ENCODE data around the gene HOXD3. TPM values are rescaled to one million over a fixed set of nuclear protein-coding genes. Genes with fewer than 3 reads are reported as not detected.

HOXD3 gene
- total RNA-seq, 2 experiments from 2014 or later = not detected

DNA sequence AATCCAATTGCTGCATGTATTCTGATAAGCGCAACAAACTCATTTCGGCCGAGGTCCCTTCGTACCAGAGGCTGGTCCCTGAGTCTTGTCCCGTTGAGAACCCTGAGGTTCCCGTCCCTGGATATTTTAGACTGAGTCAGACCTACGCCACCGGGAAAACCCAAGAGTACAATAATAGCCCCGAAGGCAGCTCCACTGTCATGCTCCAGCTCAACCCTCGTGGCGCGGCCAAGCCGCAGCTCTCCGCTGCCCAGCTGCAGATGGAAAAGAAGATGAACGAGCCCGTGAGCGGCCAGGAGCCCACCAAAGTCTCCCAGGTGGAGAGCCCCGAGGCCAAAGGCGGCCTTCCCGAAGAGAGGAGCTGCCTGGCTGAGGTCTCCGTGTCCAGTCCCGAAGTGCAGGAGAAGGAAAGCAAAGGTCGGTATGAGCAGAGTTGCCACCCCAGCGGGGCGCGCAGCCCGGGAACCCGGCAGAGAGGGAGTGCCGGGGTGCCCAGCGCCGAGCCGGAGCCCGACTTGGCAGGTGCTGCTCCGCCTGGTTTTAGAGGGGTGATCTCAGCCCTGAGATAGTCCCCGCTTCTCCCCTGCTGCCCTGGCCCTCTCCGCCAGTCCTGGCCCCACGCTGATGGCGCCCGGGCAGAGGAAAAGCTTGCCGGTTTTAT lies 39.8 kb upstream of the HOXD3 start:
- H3K27me3 Mint-ChIP-seq = peaks cover 98% of the 10 kb centered on the region
- peaks cover 6% of the 10 kb centered on the region for H3K36me3 Mint-ChIP-seq
- H3K27ac Mint-ChIP-seq = no peak overlapping the region
- H3K9me3 Mint-ChIP-seq = peaks cover 10% of the 10 kb centered on the region
- H3K4me3 Mint-ChIP-seq = no peak overlapping the region
- H3K4me1 Mint-ChIP-seq = peaks cover 3% of the 10 kb centered on the region
- DNase-seq = no peak

DNA sequence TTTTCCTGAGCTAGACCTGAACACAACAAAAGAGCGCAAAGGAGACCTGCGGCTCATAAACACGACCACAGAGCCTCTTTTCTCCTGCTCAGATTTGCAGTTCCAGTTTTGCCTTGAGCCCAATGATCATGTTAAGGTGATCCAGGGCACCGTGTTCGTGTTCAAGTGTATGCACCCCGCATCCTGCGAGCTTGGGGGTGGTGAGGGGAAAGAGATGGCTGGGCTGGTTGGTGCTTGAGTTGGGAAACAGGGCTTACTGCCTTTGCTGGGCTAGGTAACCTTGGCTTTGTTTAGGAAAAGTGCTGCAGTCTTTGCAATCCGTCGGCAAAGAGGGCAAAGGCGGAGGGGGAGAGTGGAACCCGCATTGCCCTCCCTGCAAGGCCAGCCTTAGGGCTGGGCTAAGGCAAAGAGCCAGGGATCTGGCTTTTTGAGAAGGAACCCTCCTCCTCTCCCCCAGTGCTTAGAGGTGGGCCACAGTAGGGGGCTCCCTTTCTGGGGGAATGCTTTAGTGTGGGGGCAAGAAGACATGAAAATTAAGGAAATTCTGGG lies 39.2 kb upstream of the HOXD3 start:
- peaks cover 6% of the 10 kb centered on the region for H3K36me3 Mint-ChIP-seq

DNA sequence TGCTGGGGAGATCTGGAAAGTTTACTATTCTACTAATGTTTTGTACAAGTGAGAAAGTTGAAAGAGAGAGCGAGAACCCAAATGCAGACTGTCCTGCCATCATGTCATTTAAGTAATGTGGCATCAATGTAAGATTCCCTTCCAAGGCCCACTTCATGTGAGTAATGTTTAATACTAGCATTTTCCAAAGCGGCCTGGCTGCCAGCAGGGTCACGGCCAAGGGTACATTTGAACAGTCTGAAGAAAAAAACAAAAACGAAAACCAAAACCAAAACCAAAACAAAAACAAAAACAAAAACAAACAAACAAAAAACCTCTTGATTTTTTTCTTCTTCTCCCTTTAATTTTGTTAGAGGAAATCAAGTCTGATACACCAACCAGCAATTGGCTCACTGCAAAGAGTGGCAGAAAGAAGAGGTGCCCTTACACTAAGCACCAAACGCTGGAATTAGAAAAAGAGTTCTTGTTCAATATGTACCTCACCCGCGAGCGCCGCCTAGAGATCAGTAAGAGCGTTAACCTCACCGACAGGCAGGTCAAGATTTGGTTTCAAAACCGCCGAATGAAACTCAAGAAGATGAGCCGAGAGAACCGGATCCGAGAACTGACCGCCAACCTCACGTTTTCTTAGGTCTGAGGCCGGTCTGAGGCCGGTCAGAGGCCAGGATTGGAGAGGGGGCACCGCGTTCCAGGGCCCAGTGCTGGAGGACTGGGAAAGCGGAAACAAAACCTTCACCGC lies 38.3 kb upstream of the HOXD3 start:
- H3K4me1 Mint-ChIP-seq = peaks cover 5% of the 10 kb centered on the region
- no peak overlapping the region for H3K27ac Mint-ChIP-seq
- no peak for DNase-seq
- H3K4me3 Mint-ChIP-seq = no peak overlapping the region
- H3K36me3 Mint-ChIP-seq = peaks cover 6% of the 10 kb centered on the region
- peaks cover 8% of the 10 kb centered on the region for H3K9me3 Mint-ChIP-seq
- H3K27me3 Mint-ChIP-seq = peaks cover 95% of the 10 kb centered on the region

More for the DNA sequence above, 39.2 kb upstream of the HOXD3 start:
- no peak overlapping the region for H3K4me3 Mint-ChIP-seq
- DNase-seq = no peak
- H3K27me3 Mint-ChIP-seq = peaks cover 96% of the 10 kb centered on the region
- H3K27ac Mint-ChIP-seq = no peak overlapping the region
- peaks cover 3% of the 10 kb centered on the region for H3K4me1 Mint-ChIP-seq
- peaks cover 10% of the 10 kb centered on the region for H3K9me3 Mint-ChIP-seq

DNA sequence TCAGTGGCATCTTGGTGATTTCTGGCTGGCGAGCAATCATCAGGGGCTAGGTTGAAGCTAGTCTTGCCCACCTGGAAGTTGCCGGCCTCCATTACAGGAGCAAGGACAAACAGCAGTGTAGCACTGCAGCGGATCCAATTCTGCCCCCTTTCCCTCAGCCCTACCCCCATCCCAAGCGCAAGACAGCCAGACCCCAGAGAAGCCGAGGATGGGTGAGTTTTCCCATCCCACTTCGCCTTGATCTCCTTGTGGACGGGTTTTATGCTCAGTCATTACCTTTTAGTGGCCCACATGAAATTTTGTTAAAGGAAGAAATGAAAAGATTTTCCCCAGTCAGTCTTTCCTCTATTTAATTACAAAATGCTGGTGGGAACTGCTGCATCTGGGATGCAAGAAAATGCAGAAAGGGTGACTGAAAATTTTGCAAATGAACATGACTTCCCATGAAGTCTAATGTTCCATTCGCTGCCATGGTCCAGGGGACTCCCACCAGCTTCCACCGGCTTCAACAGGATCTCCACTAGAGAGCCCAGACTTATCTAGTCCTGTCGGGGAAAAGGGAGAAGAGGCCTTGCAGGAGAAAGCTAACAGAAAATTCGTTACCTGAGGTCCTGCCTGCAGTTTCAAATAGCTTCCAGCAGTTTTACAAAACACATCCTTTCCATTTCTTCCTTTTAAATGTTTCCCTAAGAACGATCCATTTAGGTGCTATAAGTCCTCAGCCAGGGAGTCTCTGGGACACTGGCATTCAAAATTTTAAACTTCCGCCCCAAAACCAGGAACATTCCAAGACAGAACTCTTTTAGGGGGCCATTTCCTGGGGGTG lies 36.5 kb upstream of the HOXD3 start:
- H3K36me3 Mint-ChIP-seq = peaks cover 6% of the 10 kb centered on the region
- no peak overlapping the region for H3K4me3 Mint-ChIP-seq
- peaks cover 95% of the 10 kb centered on the region for H3K27me3 Mint-ChIP-seq
- H3K4me1 Mint-ChIP-seq = peaks cover 7% of the 10 kb centered on the region
- H3K9me3 Mint-ChIP-seq = peaks cover 6% of the 10 kb centered on the region
- no peak overlapping the region for H3K27ac Mint-ChIP-seq
- no peak for DNase-seq

DNA sequence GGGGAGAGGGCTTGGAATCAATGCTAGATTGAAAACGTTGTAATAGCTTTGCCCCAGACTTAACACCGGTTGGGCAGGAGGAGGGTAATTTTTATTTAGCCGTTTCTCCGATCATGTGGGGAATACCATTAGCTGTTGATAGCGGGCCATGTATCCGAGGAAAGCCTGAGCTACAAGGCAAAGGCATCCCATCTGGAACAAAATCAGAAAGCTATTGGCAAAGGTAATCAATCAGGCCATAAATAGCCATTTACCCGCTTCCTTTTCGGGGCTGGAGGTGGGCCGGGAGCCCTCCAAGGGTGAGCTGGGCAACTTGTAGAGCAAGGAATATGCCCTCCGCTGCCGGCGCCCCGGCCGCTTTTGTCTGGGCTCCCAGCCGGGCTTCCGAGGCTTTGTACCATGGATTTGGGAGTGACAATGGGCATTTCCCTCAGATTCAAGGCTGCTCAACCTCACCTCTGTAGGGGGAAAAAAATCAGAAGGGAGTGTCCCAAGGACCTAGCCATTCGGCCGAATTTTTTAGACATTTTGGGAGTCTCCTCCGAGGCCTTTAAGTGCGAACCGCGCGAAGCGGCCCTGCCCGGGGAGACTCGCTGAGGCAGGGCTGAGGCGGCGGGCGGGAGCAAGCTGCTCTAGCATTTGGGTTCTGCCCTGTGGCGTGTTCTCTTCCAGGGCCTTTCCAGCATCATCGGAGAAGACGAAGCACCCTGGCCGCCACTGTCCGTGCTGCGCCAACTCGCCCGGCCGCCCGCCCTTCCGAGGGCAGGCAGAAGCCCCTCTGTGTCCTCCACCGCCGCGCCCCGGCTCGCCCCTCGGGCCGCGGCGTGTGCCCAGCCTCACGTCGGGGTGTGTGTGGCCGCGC lies 35.7 kb upstream of the HOXD3 start:
- no peak overlapping the region for H3K27ac Mint-ChIP-seq
- H3K36me3 Mint-ChIP-seq = peaks cover 6% of the 10 kb centered on the region
- H3K4me1 Mint-ChIP-seq = peaks cover 7% of the 10 kb centered on the region
- DNase-seq = no peak
- H3K4me3 Mint-ChIP-seq = no peak overlapping the region
- peaks cover 95% of the 10 kb centered on the region for H3K27me3 Mint-ChIP-seq
- H3K9me3 Mint-ChIP-seq = peaks cover 5% of the 10 kb centered on the region

DNA sequence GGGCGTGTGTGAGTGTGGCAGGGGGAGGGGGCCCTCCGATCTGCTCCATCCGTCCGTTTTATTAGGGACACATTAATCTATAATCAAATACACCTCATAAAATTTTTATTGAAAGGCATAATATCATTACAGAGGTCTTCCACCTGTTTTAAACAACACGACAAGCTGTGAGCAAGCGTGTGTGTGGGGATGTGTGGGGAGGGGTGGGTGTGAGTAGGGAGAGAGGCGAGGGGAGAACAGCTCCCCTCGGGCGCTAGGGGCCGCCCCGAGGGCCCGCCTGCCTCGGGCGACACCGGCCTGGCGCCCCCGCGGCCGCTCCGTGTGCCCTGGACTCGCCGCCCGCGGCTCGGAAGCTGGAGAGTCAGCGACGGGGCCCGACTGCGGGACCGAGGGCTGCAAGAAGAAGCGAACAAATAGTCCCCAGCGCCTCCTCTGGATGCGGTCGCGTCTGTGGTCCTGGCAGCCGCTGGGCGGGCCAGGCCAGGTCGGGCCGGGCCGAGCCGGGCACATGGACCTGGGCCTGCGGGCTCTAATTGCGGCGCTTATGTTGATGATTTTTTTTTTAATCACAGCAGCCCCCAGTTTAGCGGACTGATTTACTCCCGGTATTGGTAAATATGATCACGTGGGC lies 34.9 kb upstream of the HOXD3 start:
- peaks cover 2% of the 10 kb centered on the region for H3K36me3 Mint-ChIP-seq
- H3K27me3 Mint-ChIP-seq = peaks cover 95% of the 10 kb centered on the region
- DNase-seq = no peak
- H3K27ac Mint-ChIP-seq = no peak overlapping the region
- peak overlapping the region; percentile 57 for H3K4me3 Mint-ChIP-seq
- H3K4me1 Mint-ChIP-seq = peaks cover 9% of the 10 kb centered on the region
- peaks cover 2% of the 10 kb centered on the region for H3K9me3 Mint-ChIP-seq

DNA sequence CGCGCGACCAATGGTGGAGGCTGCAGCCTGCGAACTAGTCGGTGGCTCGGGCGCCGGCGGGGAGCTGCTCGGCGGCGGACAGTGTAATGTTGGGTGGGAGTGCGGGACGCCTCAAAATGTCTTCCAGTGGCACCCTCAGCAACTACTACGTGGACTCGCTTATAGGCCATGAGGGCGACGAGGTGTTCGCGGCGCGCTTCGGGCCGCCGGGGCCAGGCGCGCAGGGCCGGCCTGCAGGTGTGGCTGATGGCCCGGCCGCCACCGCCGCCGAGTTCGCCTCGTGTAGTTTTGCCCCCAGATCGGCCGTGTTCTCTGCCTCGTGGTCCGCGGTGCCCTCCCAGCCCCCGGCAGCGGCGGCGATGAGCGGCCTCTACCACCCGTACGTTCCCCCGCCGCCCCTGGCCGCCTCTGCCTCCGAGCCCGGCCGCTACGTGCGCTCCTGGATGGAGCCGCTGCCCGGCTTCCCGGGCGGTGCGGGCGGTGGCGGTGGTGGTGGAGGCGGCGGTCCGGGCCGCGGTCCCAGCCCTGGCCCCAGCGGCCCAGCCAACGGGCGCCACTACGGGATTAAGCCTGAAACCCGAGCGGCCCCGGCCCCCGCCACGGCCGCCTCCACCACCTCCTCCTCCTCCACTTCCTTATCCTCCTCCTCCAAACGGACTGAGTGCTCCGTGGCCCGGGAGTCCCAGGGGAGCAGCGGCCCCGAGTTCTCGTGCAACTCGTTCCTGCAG lies 34.3 kb upstream of the HOXD3 start, which contains the start of gene HOXD9:
HOXD9 (plus strand) TSS at position 37 of the 728 bp plus-strand sequence; CDS start at position 87, 50 bp downstream.
- Mint-ChIP-seq H3K4me1 (peaks cover 9% of the 10 kb centered on the region), H3K27me3 (peaks cover 95% of the 10 kb centered on the region), H3K36me3 (peaks cover 2% of the 10 kb centered on the region), H3K4me3 (peak within 1 kb of the TSS; percentile 57), H3K27ac (no peak within 1 kb of the TSS), H3K9me3 (peaks cover 2% of the 10 kb centered on the region)
- no peak for DNase-seq

DNA sequence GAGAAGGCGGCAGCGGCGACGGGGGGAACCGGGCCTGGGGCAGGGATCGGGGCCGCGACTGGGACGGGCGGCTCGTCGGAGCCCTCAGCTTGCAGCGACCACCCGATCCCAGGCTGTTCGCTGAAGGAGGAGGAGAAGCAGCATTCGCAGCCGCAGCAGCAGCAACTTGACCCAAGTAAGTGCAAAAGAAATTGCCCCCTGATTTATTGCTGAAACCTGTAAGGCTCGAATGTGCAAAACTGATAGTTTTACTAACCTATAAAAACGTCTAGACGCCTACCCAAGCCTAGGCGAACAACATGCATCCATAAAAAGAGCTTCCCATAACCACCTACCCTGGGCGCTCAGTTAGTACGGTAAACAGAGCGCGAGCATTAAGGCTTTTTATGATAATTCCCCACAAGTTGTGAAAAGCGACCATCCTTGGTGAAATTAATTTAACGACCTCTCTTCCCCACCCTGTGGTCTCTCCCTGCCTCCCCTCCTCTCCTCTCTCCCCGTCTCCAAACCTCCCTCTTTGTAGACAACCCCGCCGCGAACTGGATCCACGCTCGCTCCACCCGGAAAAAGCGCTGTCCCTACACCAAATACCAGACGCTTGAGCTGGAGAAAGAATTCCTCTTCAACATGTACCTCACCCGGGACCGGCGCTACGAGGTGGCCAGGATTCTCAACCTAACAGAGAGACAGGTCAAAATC lies 33.5 kb upstream of the HOXD3 start:
- no peak overlapping the region for H3K27ac Mint-ChIP-seq
- peaks cover 95% of the 10 kb centered on the region for H3K27me3 Mint-ChIP-seq
- no peak for DNase-seq
- H3K36me3 Mint-ChIP-seq = peaks cover 2% of the 10 kb centered on the region
- peak overlapping the region; percentile 29 for H3K4me3 Mint-ChIP-seq
- H3K9me3 Mint-ChIP-seq = peaks cover 2% of the 10 kb centered on the region
- peaks cover 14% of the 10 kb centered on the region for H3K4me1 Mint-ChIP-seq

DNA sequence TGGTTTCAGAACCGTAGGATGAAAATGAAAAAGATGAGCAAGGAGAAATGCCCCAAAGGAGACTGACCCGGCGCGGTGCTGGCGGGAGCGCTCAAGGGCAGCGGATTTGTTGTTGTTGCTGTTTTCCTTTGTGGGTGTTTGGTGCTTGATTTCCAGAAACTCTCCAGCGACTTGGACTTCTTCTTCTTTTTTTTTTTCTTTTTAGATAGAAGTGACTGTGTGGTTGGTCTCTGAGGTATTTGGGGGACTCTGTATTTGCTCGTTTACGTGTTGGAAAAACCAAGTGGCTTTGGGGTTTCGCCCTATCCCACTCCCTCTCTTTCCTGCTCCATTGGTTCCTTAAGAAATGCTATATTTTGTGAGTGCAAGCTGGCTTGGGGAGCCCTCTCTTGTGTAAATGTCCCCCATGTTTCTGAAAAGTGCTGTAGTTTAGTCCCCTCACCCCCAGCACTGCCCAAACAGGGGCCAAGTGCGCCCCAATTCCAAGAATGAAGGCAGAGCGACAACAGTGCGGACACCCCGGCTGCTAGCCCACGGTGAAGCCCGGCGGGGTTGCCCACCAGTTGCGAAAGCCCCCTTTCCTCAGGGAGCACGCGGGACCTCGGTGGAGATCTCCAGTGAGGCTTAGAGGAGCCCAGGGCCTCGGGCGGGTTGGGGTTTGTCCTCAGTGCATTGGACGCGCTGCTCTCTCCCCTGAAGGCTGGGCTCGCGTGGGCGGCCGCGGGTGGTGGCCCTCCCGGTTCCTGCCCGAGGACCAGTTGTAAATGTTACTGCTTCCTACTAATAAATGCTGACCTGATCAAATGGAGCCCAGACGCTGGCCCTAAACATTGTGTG lies 32.8 kb upstream of the HOXD3 start:
- peak overlapping the region; percentile 29 for H3K4me3 Mint-ChIP-seq
- no peak overlapping the region for H3K27ac Mint-ChIP-seq
- DNase-seq = no peak
- H3K4me1 Mint-ChIP-seq = peaks cover 18% of the 10 kb centered on the region
- H3K36me3 Mint-ChIP-seq = no peaks in the 10 kb centered on the region
- peaks cover 95% of the 10 kb centered on the region for H3K27me3 Mint-ChIP-seq
- H3K9me3 Mint-ChIP-seq = no peaks in the 10 kb centered on the region

DNA sequence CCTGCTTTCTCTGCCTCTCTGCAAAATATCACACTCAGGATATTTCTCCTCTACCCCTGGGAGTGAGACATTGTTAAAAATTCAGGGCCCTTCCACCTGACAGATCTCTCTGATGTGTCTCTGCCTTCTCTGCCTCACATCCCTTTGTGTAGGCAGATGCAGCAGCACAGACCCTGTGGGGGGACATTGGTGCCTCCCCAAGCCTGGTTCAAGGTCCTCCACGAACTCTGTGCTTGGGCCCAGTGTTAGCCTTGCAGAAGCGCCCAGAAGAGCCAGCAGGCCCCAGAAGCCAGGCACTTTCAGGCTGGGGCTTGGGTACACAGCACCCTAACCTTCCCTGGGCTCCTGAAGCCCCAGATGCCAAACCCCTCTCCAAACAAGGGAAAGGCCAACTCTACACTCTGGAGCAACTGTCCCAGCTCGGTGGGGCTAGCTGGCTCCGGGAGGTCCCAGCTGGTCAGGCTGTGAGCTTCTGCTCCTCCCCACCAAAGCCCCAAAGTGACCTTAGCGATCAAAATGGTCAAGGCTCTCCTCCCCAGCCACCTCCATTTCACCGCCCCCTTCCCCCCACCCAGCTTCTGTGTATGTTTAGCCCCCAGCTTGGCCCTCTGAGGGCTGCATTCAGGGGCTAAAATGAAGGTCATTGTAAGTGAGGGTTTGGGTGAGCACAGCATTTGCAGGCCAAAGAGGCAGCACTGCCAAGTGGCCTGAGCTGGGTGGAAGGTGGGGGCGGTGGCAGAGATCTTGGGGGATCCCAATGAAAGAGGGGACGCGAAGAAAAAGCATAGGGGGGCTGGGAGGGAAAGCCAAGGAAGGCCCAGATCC lies 31.9 kb upstream of the HOXD3 start:
- no peak for DNase-seq
- Mint-ChIP-seq H3K4me3 (no peak overlapping the region), H3K36me3 (no peaks in the 10 kb centered on the region), H3K27me3 (peaks cover 87% of the 10 kb centered on the region), H3K9me3 (no peaks in the 10 kb centered on the region), H3K4me1 (peaks cover 18% of the 10 kb centered on the region), H3K27ac (no peak overlapping the region)

DNA sequence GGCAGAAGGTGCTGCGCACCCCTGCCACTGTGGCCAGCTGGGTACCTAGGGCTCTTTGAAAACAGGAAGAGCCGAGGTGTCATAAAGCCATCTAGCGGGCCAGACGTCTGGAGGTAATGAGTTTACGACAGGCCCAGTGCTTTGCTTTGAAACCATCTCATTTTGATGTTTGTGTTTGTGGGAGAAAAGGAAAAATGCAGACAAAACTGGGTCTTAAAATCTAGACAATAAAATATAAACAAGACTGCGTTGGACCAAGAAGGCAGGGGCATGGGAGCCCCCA lies 31.4 kb upstream of the HOXD3 start:
- H3K4me1 Mint-ChIP-seq = peaks cover 18% of the 10 kb centered on the region
- no peaks in the 10 kb centered on the region for H3K36me3 Mint-ChIP-seq
- no peaks in the 10 kb centered on the region for H3K9me3 Mint-ChIP-seq
- H3K27me3 Mint-ChIP-seq = peaks cover 87% of the 10 kb centered on the region
- no peak overlapping the region for H3K27ac Mint-ChIP-seq
- no peak overlapping the region for H3K4me3 Mint-ChIP-seq
- DNase-seq = no peak

Measured in activated naive CD8-positive, alpha-beta T cell treated with anti-CD3 and anti-CD28 coated beads for 36 hours (primary cell).